Activated CD8-positive, alpha-beta memory T cell treated with anti-CD3 and anti-CD28 coated beads for 4 hours (primary cell): ENCODE data around the gene SLC38A10.
A peak's percentile ranks its signal among the peaks of the same experiment; 100 is the strongest.

Experiments used
- DNase-seq, 2 donors: peaks; one replicate each; pipeline ENCODE4 v3.0.0-alpha.2; 2020; ENCODE audit warnings: low read depth in 2 of 2

Gene SLC38A10

GRCh38 chr17:81241648-81242420, 53.3 kb downstream of the SLC38A10 start:
- peak; percentile 24 to 48 for DNase-seq

- no peak for DNase-seq
These were observed 53.9 kb downstream of the SLC38A10 start for GRCh38 chr17:81241203-81241602.

GRCh38 chr17:81240761-81241160, 54.3 kb downstream of the SLC38A10 start:
- DNase-seq: no peak

GRCh38 chr17:81239714-81240555, 55.2 kb downstream of the SLC38A10 start:
- peak; percentile 21 to 43 for DNase-seq

- DNase-seq: peak; percentile 88 to 93
These were observed 56.0 kb downstream of the SLC38A10 start, which contains the start of the genes NDUFAF8 and TEPSIN for GRCh38 chr17:81238815-81239713. NDUFAF8 (plus strand) TSS chr17:81239318; CDS start chr17:81239364, 46 bp downstream. TEPSIN (minus strand) TSS chr17:81239055; CDS start chr17:81239033, 22 bp downstream.

- no peak for DNase-seq
These were observed 56.7 kb downstream of the SLC38A10 start for GRCh38 chr17:81238490-81238814.

GRCh38 chr17:81237591-81238489, 57.3 kb downstream of the SLC38A10 start:
- DNase-seq: no peak

GRCh38 chr17:81236784-81237183, 58.3 kb downstream of the SLC38A10 start:
- no peak for DNase-seq

- DNase-seq: no peak
These were observed 59.0 kb downstream of the SLC38A10 start for GRCh38 chr17:81235822-81236740.

GRCh38 chr17:81234940-81235821, 59.9 kb downstream of the SLC38A10 start:
- DNase-seq: no peak

GRCh38 chr17:81234506-81234855, 60.6 kb downstream of the SLC38A10 start:
- no peak for DNase-seq

GRCh38 chr17:81233811-81234505, 61.1 kb downstream of the SLC38A10 start:
- no peak for DNase-seq

GRCh38 chr17:81233316-81233715, 61.8 kb downstream of the SLC38A10 start:
- no peak for DNase-seq

- no peak for DNase-seq
These were observed 62.4 kb downstream of the SLC38A10 start for GRCh38 chr17:81232616-81233241.

GRCh38 chr17:81231766-81232581, 63.1 kb downstream of the SLC38A10 start:
- DNase-seq: no peak

GRCh38 chr17:81231121-81231645, 63.9 kb downstream of the SLC38A10 start:
- DNase-seq: no peak
